ENCODE measurements around the gene RPL26.

The RPL26 gene

DNA sequence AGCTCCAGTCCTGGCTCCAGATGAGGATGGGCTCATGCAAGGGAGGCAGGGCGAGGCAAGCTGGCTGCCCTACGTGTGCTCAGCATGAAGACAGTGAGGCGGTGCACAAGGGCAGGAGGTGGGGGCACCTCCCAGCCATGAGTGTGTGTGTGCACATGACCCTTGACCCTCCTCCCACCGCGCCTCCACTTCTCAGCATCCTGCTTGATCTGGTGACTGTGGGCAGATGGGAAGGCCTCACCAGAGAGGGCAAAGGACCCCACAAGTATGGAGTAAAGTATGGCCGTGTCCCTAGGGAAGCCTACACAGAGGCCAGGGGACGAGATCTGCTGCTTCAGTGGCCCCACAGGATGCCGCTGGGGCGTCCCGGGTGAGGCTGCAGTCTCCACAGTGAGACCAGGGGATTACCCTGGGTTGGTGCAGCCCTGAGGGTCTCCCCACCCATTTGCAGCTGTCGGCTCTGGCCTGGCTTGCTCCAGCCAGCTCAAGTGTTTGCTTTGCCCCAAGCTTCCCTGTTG, 22.6 kb upstream of the RPL26 start:
- Histone ChIP-seq H3K18ac (ENCODE audit: low read length) (peak overlapping the region; percentile 80), H3K23ac (ENCODE audit: low read depth, low read length, poor library complexity) (no peak overlapping the region), H2AK5ac (ENCODE audit: low read depth, low read length) (peak overlapping the region; percentile 47), H3K14ac (ENCODE audit: low read length) (no peak overlapping the region), H3K4me3 (ENCODE audit: low read length in 2 of 2) (no peak overlapping the region), H3K27me3 (ENCODE audit: control insufficient read depth in 3 of 3, insufficient read depth in 3 of 3, low read depth in 1 of 3, low read length in 3 of 3) (peaks cover 0 to 6% (median 0%) of the 10 kb centered on the region in 3 experiments), H2BK15ac (ENCODE audit: low read length) (no peak overlapping the region), H3K4me2 (ENCODE audit: insufficient read depth, low read length, poor library complexity, severe bottlenecking) (no peak overlapping the region), H3K4me1 (ENCODE audit: control insufficient read depth in 2 of 2, insufficient read depth in 1 of 2, low read depth in 1 of 2, low read length in 2 of 2) (peaks cover 2 to 7% of the 10 kb centered on the region in 2 donors), H2BK5ac (ENCODE audit: low read length) (no peak overlapping the region), H2BK120ac (ENCODE audit: low read depth, low read length) (no peak overlapping the region), H3K9ac (ENCODE audit: low read depth, low read length, poor library complexity) (no peak overlapping the region), H3K36me3 (replicated peaks in 1 of 2; ENCODE audit: control insufficient read depth in 2 of 2, insufficient read depth in 2 of 2, low read length in 2 of 2) (no peaks in the 10 kb centered on the region), H4K8ac (ENCODE audit: low read depth, low read length) (peak overlapping the region; percentile 68), H3K9me3 (replicated peaks in 1 of 2; ENCODE audit: control insufficient read depth in 2 of 2, insufficient read depth in 1 of 2, low read depth in 1 of 2, low read length in 2 of 2) (no peaks in the 10 kb centered on the region), H3K27ac (replicated peaks; ENCODE audit: low read length) (no peak overlapping the region), H3K79me1 (ENCODE audit: low read depth, low read length) (no peaks in the 10 kb centered on the region), H2AFZ (ENCODE audit: low read length) (peak overlapping the region; percentile 61), H4K91ac (ENCODE audit: low read depth, low read length, poor library complexity) (no peak overlapping the region), H3K4ac (ENCODE audit: low read length) (no peak overlapping the region), H2BK12ac (ENCODE audit: low read length) (no peak overlapping the region)
- DNase-seq (ENCODE audit: low spot score), result no peak
- WGBS, 2 donors (ENCODE audit: extremely low coverage in 2 of 2, insufficient read length in 2 of 2, insufficient replicate concordance in 1 of 2), result no CpG with 5 or more reads among the region's 11 CpGs

DNA sequence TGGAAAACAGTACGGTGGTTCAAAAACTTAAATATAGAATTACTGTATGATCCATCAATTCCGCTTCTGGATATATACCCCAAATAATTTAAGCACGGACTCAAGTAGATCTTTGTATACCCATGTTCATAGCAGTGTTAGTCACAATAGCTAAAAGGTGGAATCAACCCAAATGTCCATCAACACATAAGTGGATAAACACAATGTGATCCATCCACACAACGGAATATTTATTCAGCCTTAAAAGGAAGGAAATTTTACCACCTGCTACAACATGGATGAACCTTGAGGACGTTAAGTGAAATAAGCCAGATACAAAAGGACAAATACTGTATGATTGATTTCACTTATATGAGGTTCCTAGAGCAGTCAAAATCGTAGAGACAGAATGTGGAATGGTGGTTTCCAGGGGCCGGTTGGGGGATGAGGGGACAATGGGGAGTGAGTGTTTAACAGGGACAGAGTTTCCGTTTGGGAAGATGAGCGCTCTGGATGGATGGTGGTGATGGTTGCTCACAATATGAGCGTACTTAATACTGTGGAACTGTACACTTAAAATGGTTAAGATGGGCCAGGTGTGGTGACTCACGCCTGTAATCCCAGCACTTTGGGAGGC, 20.0 kb upstream of the RPL26 start:
- Histone ChIP-seq H3K79me1 (ENCODE audit: low read depth, low read length) (no peaks in the 10 kb centered on the region), H3K9me3 (replicated peaks in 1 of 2; ENCODE audit: control insufficient read depth in 2 of 2, insufficient read depth in 1 of 2, low read depth in 1 of 2, low read length in 2 of 2) (no peaks in the 10 kb centered on the region), H3K18ac (ENCODE audit: low read length) (no peak overlapping the region), H2AFZ (ENCODE audit: low read length) (no peak overlapping the region), H4K91ac (ENCODE audit: low read depth, low read length, poor library complexity) (no peak overlapping the region), H3K23ac (ENCODE audit: low read depth, low read length, poor library complexity) (no peak overlapping the region), H3K4me1 (ENCODE audit: control insufficient read depth in 2 of 2, insufficient read depth in 1 of 2, low read depth in 1 of 2, low read length in 2 of 2) (peaks cover 2 to 4% of the 10 kb centered on the region in 2 donors), H2BK120ac (ENCODE audit: low read depth, low read length) (no peak overlapping the region), H2BK15ac (ENCODE audit: low read length) (no peak overlapping the region), H3K4me3 (ENCODE audit: low read length in 2 of 2) (no peak overlapping the region), H2AK5ac (ENCODE audit: low read depth, low read length) (no peak overlapping the region), H2BK12ac (ENCODE audit: low read length) (no peak overlapping the region), H4K8ac (ENCODE audit: low read depth, low read length) (no peak overlapping the region), H3K27ac (replicated peaks; ENCODE audit: low read length) (no peak overlapping the region), H3K36me3 (replicated peaks in 1 of 2; ENCODE audit: control insufficient read depth in 2 of 2, insufficient read depth in 2 of 2, low read length in 2 of 2) (no peaks in the 10 kb centered on the region), H3K14ac (ENCODE audit: low read length) (no peak overlapping the region), H3K4ac (ENCODE audit: low read length) (no peak overlapping the region), H3K4me2 (ENCODE audit: insufficient read depth, low read length, poor library complexity, severe bottlenecking) (no peak overlapping the region), H2BK5ac (ENCODE audit: low read length) (no peak overlapping the region), H3K27me3 (ENCODE audit: control insufficient read depth in 3 of 3, insufficient read depth in 3 of 3, low read depth in 1 of 3, low read length in 3 of 3) (peaks cover 0 to 10% (median 0%) of the 10 kb centered on the region in 3 experiments), H3K9ac (ENCODE audit: low read depth, low read length, poor library complexity) (no peak overlapping the region)
- no peak for DNase-seq (ENCODE audit: low spot score)
- WGBS, 2 donors (ENCODE audit: extremely low coverage in 2 of 2, insufficient read length in 2 of 2, insufficient replicate concordance in 1 of 2), result no CpG with 5 or more reads among the region's 11 CpGs

DNA sequence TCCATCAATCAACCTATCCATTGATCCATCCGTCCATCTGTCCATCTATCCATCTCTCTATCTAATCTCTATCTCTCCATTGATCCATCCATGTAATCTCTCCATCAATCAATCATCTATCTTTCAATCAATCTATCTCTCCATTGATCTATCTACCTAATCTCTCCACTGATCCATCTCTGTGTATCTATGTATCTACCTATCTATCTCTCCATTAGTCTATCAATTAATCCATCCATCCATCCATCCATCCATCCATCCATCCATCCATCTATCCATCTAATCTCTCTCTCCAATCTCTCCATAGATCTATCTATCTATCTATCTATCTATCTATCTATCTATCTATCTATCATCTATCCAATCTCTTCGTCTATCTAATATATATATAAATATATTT, 18.1 kb upstream of the RPL26 start:
- Histone ChIP-seq H3K4ac (ENCODE audit: low read length) (no peak overlapping the region), H3K4me3 (ENCODE audit: low read length in 2 of 2) (no peak overlapping the region), H3K27ac (replicated peaks; ENCODE audit: low read length) (no peak overlapping the region), H3K9me3 (replicated peaks in 1 of 2; ENCODE audit: control insufficient read depth in 2 of 2, insufficient read depth in 1 of 2, low read depth in 1 of 2, low read length in 2 of 2) (no peaks in the 10 kb centered on the region), H2BK15ac (ENCODE audit: low read length) (no peak overlapping the region), H3K79me1 (ENCODE audit: low read depth, low read length) (no peaks in the 10 kb centered on the region), H3K4me2 (ENCODE audit: insufficient read depth, low read length, poor library complexity, severe bottlenecking) (no peak overlapping the region), H3K4me1 (ENCODE audit: control insufficient read depth in 2 of 2, insufficient read depth in 1 of 2, low read depth in 1 of 2, low read length in 2 of 2) (peaks cover 2 to 4% of the 10 kb centered on the region in 2 donors), H3K23ac (ENCODE audit: low read depth, low read length, poor library complexity) (no peak overlapping the region), H4K8ac (ENCODE audit: low read depth, low read length) (no peak overlapping the region), H2AFZ (ENCODE audit: low read length) (no peak overlapping the region), H3K9ac (ENCODE audit: low read depth, low read length, poor library complexity) (no peak overlapping the region), H3K18ac (ENCODE audit: low read length) (no peak overlapping the region), H2AK5ac (ENCODE audit: low read depth, low read length) (no peak overlapping the region), H4K91ac (ENCODE audit: low read depth, low read length, poor library complexity) (no peak overlapping the region), H2BK12ac (ENCODE audit: low read length) (no peak overlapping the region), H3K14ac (ENCODE audit: low read length) (no peak overlapping the region), H3K27me3 (ENCODE audit: control insufficient read depth in 3 of 3, insufficient read depth in 3 of 3, low read depth in 1 of 3, low read length in 3 of 3) (peaks cover 0 to 23% (median 0%) of the 10 kb centered on the region in 3 experiments), H2BK120ac (ENCODE audit: low read depth, low read length) (no peak overlapping the region), H2BK5ac (ENCODE audit: low read length) (no peak overlapping the region), H3K36me3 (replicated peaks in 1 of 2; ENCODE audit: control insufficient read depth in 2 of 2, insufficient read depth in 2 of 2, low read length in 2 of 2) (no peaks in the 10 kb centered on the region)
- 100% methylated on average over 2 of the region's 2 CpGs for WGBS, 2 donors (ENCODE audit: extremely low coverage in 2 of 2, insufficient read length in 2 of 2, insufficient replicate concordance in 1 of 2)
- DNase-seq (ENCODE audit: low spot score), result no peak

DNA sequence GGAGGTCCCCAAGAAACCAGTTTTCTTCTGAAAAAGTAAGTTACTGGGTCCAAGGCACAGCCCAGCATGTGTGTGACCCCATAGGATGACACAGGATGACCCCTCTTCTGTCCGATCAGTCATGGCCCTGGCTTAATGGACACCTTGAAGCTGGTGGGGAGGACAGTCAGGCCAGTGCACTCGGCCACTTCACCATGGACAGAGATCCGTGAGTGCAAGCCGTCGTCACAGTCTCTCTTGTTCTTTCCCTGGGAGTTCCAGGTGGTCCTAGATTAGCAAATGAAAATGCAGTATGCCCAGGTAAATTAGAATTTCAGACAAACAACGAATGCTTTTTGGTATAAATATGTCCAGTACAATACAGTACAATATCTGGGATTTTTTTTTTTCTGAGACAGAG, 16.0 kb upstream of the RPL26 start:
- Histone ChIP-seq H4K91ac (ENCODE audit: low read depth, low read length, poor library complexity) (no peak overlapping the region), H3K79me1 (ENCODE audit: low read depth, low read length) (no peaks in the 10 kb centered on the region), H3K9me3 (replicated peaks in 1 of 2; ENCODE audit: control insufficient read depth in 2 of 2, insufficient read depth in 1 of 2, low read depth in 1 of 2, low read length in 2 of 2) (no peaks in the 10 kb centered on the region), H3K4me1 (ENCODE audit: control insufficient read depth in 2 of 2, insufficient read depth in 1 of 2, low read depth in 1 of 2, low read length in 2 of 2) (no peaks in the 10 kb centered on the region), H3K4me2 (ENCODE audit: insufficient read depth, low read length, poor library complexity, severe bottlenecking) (no peak overlapping the region), H3K4ac (ENCODE audit: low read length) (no peak overlapping the region), H3K9ac (ENCODE audit: low read depth, low read length, poor library complexity) (no peak overlapping the region), H3K4me3 (ENCODE audit: low read length in 2 of 2) (no peak overlapping the region), H3K36me3 (replicated peaks in 1 of 2; ENCODE audit: control insufficient read depth in 2 of 2, insufficient read depth in 2 of 2, low read length in 2 of 2) (no peaks in the 10 kb centered on the region), H3K14ac (ENCODE audit: low read length) (no peak overlapping the region), H2BK15ac (ENCODE audit: low read length) (no peak overlapping the region), H4K8ac (ENCODE audit: low read depth, low read length) (no peak overlapping the region), H3K23ac (ENCODE audit: low read depth, low read length, poor library complexity) (no peak overlapping the region), H3K27ac (replicated peaks; ENCODE audit: low read length) (no peak overlapping the region), H3K18ac (ENCODE audit: low read length) (no peak overlapping the region), H2AK5ac (ENCODE audit: low read depth, low read length) (no peak overlapping the region), H2AFZ (ENCODE audit: low read length) (no peak overlapping the region), H2BK5ac (ENCODE audit: low read length) (no peak overlapping the region), H2BK120ac (ENCODE audit: low read depth, low read length) (no peak overlapping the region), H3K27me3 (ENCODE audit: control insufficient read depth in 3 of 3, insufficient read depth in 3 of 3, low read depth in 1 of 3, low read length in 3 of 3) (peaks cover 0 to 26% (median 0%) of the 10 kb centered on the region in 3 experiments), H2BK12ac (ENCODE audit: low read length) (no peak overlapping the region)
- no CpG with 5 or more reads among the region's 6 CpGs for WGBS, 2 donors (ENCODE audit: extremely low coverage in 2 of 2, insufficient read length in 2 of 2, insufficient replicate concordance in 1 of 2)
- no peak for DNase-seq (ENCODE audit: low spot score)

All from neuronal stem cell (in vitro differentiated cells).